BLaER1 (cell line): ENCODE data around the gene CLIC3.

Experiments used
- H3K27ac ChIP-seq: shearing (Covaris generic); formaldehyde crosslinking; 2 replicates; pipeline ENCODE4 v1.8.1; 2022
- H3K27me3 ChIP-seq: shearing (Covaris generic); formaldehyde crosslinking; 2 replicates; pipeline ENCODE4 v1.8.1; 2022
- H3K36me3 ChIP-seq: shearing (Covaris generic); formaldehyde crosslinking; 2 replicates; pipeline ENCODE4 v1.8.1; 2022
- H3K4me1 ChIP-seq: shearing (Covaris generic); formaldehyde crosslinking; 2 replicates; pipeline ENCODE4 v1.8.1; 2022
- H3K4me2 ChIP-seq: shearing (Covaris generic); formaldehyde crosslinking; 2 replicates; pipeline ENCODE4 v1.8.1; 2022
- H3K4me3 ChIP-seq: shearing (Covaris generic); formaldehyde crosslinking; 2 replicates; pipeline ENCODE4 v1.8.1; 2022
- H3K9ac ChIP-seq: shearing (Covaris generic); formaldehyde crosslinking; 2 replicates; pipeline ENCODE4 v1.8.1; 2022
- H3K9me3 ChIP-seq: shearing (Covaris generic); formaldehyde crosslinking; 2 replicates; pipeline ENCODE4 v1.8.1; 2022
- H4K20me1 ChIP-seq: shearing (Covaris generic); formaldehyde crosslinking; 2 replicates; pipeline ENCODE4 v1.8.1; 2022
- Cebpa-rat ChIP-seq: shearing (Covaris generic); IDR thresholded peaks from 2 replicates; pipeline ENCODE4 v1.8.1; 2022

The CLIC3 gene

DNA sequence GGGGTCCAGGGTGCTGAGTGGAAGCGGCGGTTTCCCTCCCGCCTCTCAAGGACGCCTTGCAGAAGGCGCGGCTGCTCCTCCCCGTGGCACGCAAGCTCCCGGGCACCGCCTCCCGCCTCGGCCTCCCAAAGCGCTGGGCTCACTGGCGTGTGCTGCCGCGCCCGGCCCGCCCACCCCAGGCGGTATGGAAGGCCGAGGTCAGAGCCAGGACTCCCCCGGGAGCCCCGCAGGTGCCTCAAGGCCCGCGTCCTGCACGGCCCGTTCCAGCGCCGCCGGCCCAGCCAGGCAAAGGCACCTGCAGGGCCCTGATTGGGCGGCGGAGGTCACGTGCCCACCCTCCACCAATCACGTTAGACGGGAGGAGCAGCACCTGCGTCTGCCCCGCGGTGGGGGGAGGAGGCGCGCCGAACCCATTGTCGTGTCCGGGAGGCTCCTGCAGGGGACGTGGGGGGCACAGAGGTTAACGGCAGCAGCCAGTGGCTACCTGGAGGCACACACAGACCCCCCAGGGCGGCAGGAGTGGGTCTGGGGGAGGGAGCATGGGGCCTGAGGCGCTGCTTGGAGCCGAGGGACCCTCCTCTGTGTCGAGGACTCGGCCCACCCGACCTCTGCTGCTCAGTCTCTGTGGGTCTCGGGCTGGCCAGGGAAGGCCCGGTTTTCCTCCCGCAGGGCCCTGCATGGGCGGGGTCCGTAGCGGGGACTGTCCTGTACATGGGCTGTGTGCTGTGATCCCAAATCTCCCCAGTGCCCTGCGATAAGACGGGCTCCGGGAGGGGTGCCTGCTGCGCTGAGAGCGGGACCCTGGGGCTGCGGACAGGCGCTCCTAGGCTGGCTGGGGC lies 46.3 kb downstream of the CLIC3 start:
- peak overlapping the region; percentile 83 for H3K9ac ChIP-seq
- peak overlapping the region; percentile 89 for H3K27ac ChIP-seq
- H3K4me2 ChIP-seq, result peak overlapping the region; percentile 81
- no peaks in the 10 kb centered on the region for H4K20me1 ChIP-seq
- peak overlapping the region; percentile 71 for H3K4me3 ChIP-seq
- no peaks in the 10 kb centered on the region for H3K27me3 ChIP-seq
- no peak for TF ChIP-seq Cebpa-rat
- H3K9me3 ChIP-seq, result no peaks in the 10 kb centered on the region
- H3K4me1 ChIP-seq, result peaks cover 41% of the 10 kb centered on the region
- H3K36me3 ChIP-seq, result no peaks in the 10 kb centered on the region

DNA sequence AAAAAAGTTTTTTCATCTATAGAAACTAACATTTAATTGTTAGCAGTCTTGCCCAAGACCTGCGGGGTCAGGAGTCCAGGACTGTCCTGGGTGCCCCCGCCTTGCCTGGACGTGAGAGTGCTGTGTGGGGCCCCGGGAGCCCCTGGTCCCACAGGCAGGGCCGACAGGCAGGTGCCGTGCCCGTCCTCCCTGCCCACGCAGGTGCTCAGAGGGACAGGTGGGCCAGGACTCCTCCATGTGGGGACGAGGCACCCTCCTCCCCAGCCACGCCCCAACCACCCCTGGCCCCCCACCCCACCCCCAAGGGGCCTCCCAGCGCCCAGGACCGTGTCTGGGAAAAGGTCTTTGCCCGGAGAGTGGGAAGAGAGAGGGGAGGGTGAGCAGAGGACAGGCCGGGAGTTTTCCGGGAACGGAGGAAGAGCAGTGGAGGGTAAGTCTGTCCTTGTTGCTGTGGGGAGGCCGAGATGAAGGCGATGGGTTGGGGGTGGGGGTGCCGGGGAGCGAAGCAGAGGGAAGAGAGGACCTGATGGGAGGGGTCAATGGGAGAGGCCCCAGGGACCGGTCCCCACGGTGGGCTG lies 47.0 kb downstream of the CLIC3 start:
- Histone ChIP-seq H3K4me1 (peaks cover 45% of the 10 kb centered on the region), H3K4me3 (peak overlapping the region; percentile 71), H3K9ac (peak overlapping the region; percentile 83), H3K4me2 (peak overlapping the region; percentile 81), H4K20me1 (peaks cover under 1% of the 10 kb centered on the region; the same call in 1 of the 2 replicates), H3K36me3 (no peaks in the 10 kb centered on the region), H3K27ac (peak overlapping the region; percentile 89), H3K9me3 (no peaks in the 10 kb centered on the region), H3K27me3 (no peaks in the 10 kb centered on the region)
- TF ChIP-seq Cebpa-rat, result no peak

DNA sequence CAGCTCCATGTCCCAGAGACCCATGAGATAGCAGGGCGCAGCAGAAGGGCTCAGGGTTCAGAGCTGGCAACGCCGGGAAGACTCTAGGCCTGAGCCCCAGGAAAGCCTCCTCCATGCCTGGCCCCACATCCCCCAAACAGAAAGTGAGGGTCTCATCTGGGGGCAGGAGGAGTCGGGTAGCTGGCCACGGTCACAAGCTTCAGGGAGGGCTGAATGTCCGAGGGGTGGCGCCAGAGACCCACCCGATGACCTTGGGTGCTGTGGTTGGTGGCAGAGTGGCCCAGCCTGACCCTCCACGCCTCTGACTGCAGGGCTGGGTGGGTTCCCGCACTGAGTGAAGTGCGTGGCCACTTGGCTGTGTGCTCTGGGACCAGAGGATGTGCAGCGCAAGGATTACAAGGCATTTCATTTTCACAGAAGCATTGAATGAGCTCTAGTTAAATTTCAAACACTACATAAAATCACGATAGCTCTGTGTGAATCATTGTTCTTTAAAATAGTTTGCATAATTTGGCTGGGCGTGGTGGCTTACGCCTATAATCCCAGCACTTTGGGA lies 48.3 kb downstream of the CLIC3 start:
- Histone ChIP-seq H3K4me3 (no peak overlapping the region), H3K27me3 (no peaks in the 10 kb centered on the region), H4K20me1 (peaks cover 13% of the 10 kb centered on the region), H3K9ac (no peak overlapping the region), H3K36me3 (no peaks in the 10 kb centered on the region), H3K27ac (peak overlapping the region; percentile 19; the same call in 1 of the 2 replicates), H3K4me1 (peaks cover 52% of the 10 kb centered on the region), H3K4me2 (no peak overlapping the region), H3K9me3 (no peaks in the 10 kb centered on the region)
- no peak for TF ChIP-seq Cebpa-rat

DNA sequence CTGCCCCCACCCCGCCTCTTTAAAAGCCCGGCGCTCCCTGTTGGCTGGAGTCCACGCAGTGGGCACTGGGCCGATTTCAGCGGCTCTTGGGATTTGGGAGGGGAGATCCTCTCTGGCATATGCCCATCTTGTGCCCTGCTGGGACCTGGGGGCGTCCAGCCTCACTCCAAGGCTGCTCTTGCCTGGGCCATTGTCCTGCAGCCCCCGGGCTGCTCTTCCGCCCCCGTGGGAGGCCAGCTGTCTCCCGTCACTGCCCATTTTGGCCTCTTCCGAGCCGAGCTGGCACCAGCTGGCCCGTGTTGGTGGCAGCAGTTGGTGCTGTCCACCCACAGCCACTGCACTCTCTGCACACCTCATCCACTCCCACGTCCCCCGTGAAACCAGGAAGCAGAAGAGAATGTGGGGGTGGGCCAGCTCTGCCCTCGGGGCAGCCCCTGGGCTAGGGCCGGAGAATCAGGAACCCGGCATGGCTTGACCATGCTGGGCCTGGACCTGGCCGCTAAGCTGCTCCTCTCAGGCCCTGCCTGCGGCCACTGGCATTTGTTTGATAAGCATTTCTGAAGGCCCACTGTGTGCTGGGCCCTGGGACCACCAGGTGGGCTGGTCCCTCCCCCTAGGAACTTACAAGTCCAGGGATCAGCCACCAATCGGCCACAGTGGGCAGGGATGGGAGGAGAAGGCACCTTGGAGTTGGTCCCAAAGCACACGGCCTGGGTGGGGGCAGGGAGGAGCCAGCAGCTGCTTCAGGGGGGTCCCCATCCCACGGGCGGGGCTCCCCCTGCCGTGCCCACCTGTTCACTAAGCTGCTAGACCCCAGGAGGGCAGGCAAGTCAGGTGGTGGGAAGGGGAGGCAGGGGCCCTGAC lies 49.1 kb downstream of the CLIC3 start:
- peaks cover 21% of the 10 kb centered on the region for H4K20me1 ChIP-seq
- H3K9ac ChIP-seq, result peak overlapping the region; percentile 34; the same call in 1 of the 2 replicates
- H3K4me1 ChIP-seq, result peaks cover 55% of the 10 kb centered on the region
- no peaks in the 10 kb centered on the region for H3K9me3 ChIP-seq
- H3K27me3 ChIP-seq, result no peaks in the 10 kb centered on the region
- peaks cover 7% of the 10 kb centered on the region for H3K36me3 ChIP-seq
- H3K4me2 ChIP-seq, result no peak overlapping the region
- H3K4me3 ChIP-seq, result no peak overlapping the region
- peak overlapping the region; percentile 19 for H3K27ac ChIP-seq
- no peak for TF ChIP-seq Cebpa-rat

DNA sequence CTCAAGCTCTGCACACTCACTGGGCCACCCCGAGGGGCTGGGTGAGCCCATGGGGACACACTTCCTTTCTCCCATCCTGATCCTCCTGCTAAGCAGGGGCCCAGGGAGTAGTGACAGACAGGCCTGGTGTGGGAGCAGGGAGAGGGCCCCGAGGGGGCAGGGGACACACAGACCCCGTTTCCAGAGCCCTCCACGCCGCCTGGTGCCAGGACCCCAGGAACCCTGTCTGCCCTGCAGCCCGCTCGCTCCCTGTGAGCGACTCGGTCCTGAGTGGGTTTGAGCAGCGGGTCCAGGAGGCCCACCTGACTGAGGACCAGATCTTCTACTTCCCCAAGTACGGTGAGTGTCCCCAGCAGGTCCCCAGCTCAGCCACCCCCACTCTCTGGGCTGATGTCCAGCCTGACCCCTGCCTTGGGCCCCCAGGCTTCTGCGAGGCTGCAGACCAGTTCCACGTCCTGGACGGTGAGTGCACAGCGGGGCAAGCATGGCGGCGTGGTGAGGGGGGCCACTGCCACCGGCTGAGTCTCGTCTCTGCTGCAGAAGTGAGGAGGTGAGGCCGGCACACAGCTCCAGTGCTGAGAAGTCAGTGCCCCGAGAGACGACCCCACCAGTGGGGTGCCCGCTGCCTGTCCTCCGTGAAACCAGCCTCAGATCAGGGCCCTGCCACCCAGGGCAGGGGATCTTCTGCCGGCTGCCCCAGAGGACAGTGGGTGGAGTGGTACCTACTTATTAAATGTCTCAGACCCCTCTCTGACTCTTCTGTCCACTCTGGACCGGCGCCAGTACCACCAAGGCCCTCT lies 49.9 kb downstream of the CLIC3 start:
- peaks cover 55% of the 10 kb centered on the region for H3K4me1 ChIP-seq
- H3K9ac ChIP-seq, result peak overlapping the region; percentile 34; the same call in 1 of the 2 replicates
- no peak overlapping the region for H3K4me2 ChIP-seq

DNA sequence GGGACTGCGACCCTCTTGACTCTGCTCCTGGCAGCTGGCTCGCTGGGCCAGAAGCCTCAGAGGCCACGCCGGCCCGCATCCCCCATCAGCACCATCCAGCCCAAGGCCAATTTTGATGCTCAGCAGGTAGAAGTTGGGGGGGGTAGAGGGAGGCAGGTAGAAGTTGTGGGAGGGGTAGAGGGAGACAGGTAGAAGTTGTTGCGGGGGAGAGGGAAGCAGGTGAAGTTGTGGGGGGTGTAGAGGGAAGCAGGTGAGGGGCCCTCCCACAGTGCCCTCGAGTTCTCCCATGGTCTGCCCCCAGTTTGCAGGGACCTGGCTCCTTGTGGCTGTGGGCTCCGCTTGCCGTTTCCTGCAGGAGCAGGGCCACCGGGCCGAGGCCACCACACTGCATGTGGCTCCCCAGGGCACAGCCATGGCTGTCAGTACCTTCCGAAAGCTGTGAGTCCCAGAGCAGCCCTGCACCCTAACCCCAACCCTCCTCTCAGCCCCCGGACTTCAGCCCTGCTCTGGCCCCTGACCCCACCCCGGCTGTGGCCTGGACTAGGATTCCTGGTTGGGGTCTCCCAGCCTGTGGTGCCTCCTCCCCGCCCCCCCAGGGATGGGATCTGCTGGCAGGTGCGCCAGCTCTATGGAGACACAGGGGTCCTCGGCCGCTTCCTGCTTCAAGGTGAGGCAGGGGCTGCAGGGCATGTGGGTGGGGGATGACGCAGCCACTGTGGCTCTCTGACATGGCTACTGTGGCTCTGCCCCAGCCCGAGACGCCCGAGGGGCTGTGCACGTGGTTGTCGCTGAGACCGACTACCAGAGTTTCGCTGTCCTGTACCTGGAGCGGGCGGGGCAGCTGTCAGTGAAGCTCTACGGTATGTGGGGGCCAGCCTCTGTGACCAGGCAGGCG lies 50.8 kb downstream of the CLIC3 start:
- Histone ChIP-seq H3K36me3 (peaks cover 24% of the 10 kb centered on the region), H3K27me3 (no peaks in the 10 kb centered on the region), H3K4me3 (no peak overlapping the region), H3K27ac (peak overlapping the region; percentile 51; the same call in 1 of the 2 replicates), H3K4me2 (peak overlapping the region; percentile 66), H4K20me1 (peaks cover 38% of the 10 kb centered on the region), H3K9ac (no peak overlapping the region), H3K4me1 (peaks cover 51% of the 10 kb centered on the region), H3K9me3 (no peaks in the 10 kb centered on the region)
- no peak for TF ChIP-seq Cebpa-rat

More for the DNA sequence above, 49.9 kb downstream of the CLIC3 start:
- H3K9me3 ChIP-seq, result no peaks in the 10 kb centered on the region
- H3K36me3 ChIP-seq, result peaks cover 16% of the 10 kb centered on the region
- no peak overlapping the region for H3K27ac ChIP-seq
- H3K4me3 ChIP-seq, result no peak overlapping the region
- peaks cover 29% of the 10 kb centered on the region for H4K20me1 ChIP-seq
- no peaks in the 10 kb centered on the region for H3K27me3 ChIP-seq
- TF ChIP-seq Cebpa-rat, result no peak
